ENCODE data around the gene RUNX1. TPM values are rescaled to one million over a fixed set of nuclear protein-coding genes. Genes with fewer than 3 reads are reported as not detected.

RUNX1 gene
- total and polyA plus RNA-seq, 4 experiments from 2014 or later = 6.0 to 96.3 (median 56.4) TPM

- Mint-ChIP-seq H3K27ac (peak overlapping the region; percentile 76 to 96 (median 81)), H3K36me3 (no peaks in the 10 kb centered on the region), H3K4me1 (peaks cover 84 to 98% (median 91%) of the 10 kb centered on the region in 4 donors), H3K4me3 (peak overlapping the region in 4 of 8 donors; percentile 9 to 55 (median 20)), H3K27me3 (no peaks in the 10 kb centered on the region), H3K9me3 (no peaks in the 10 kb centered on the region)
- ChIA-PET POLR2A (ENCODE audit: partially characterized antibody) (no interaction called here), CTCF (ENCODE audit: partially characterized antibody) (no interaction called here)
- Histone ChIP-seq H3K4me3 (ENCODE audit: low read length in 2 of 2) (no peak overlapping the region), H3K36me3 (ENCODE audit: insufficient read depth, low read length) (no peaks in the 10 kb centered on the region), H3K27ac (ENCODE audit: low read depth, low read length) (peak overlapping the region; percentile 19), H3K9me3 (ENCODE audit: control insufficient read depth in 1 of 2, low read length in 2 of 2) (no peaks in the 10 kb centered on the region), H3K27me3 (ENCODE audit: insufficient read depth, low read length) (no peaks in the 10 kb centered on the region), H3K4me1 (ENCODE audit: insufficient read depth, low read length) (peaks cover 98% of the 10 kb centered on the region)
- intact Hi-C loops (cut with micrococcal nuclease) = no loop called here
- DNase-seq = no peak
Measured at GRCh38 chr21:34938089-34938764, 110.9 kb downstream of the RUNX1 start.

- H3K27ac ChIP-seq (ENCODE audit: low read depth, low read length) = peak overlapping the region; percentile 73
- H3K36me3 Mint-ChIP-seq = no peaks in the 10 kb centered on the region
Measured at GRCh38 chr21:34936883-34937563, 112.1 kb downstream of the RUNX1 start.

GRCh38 chr21:34936371-34936789 is 112.7 kb downstream of the RUNX1 start:
- Histone ChIP-seq H3K9me3 (ENCODE audit: control insufficient read depth in 1 of 2, low read length in 2 of 2) (no peaks in the 10 kb centered on the region), H3K4me1 (ENCODE audit: insufficient read depth, low read length) (peaks cover 100% of the 10 kb centered on the region), H3K36me3 (ENCODE audit: insufficient read depth, low read length) (no peaks in the 10 kb centered on the region), H3K27me3 (ENCODE audit: insufficient read depth, low read length) (no peaks in the 10 kb centered on the region), H3K4me3 (ENCODE audit: low read length in 2 of 2) (no peak overlapping the region), H3K27ac (ENCODE audit: low read depth, low read length) (peak overlapping the region; percentile 73)
- H3K4me3 Mint-ChIP-seq = peak overlapping the region; percentile 32 to 87 (median 66)
- no peaks in the 10 kb centered on the region for H3K27me3 Mint-ChIP-seq
- H3K4me1 Mint-ChIP-seq = peaks cover 84 to 98% (median 92%) of the 10 kb centered on the region in 4 donors
- no peaks in the 10 kb centered on the region for H3K36me3 Mint-ChIP-seq
- peak overlapping the region; percentile 94 to 99 (median 96) for H3K27ac Mint-ChIP-seq
- intact Hi-C loops (cut with micrococcal nuclease) = no loop called here
- no peaks in the 10 kb centered on the region for H3K9me3 Mint-ChIP-seq
- ChIA-PET CTCF (ENCODE audit: partially characterized antibody) (interaction anchor here (0.7 to 3.6 kb wide), 7 partner anchors 10 to 115 kb away, joined by 3 to 15 read pairs (median 3); no protein-coding TSS in a partner anchor), POLR2A (ENCODE audit: partially characterized antibody) (interaction anchor here (0.6 to 6.1 kb wide), 22 partner anchors 11 to 285 kb away, joined by 3 to 70 read pairs (median 4); no protein-coding TSS in a partner anchor)
- peak in 4 of 5 donors; percentile 32 to 47 (median 40) for DNase-seq

More at GRCh38 chr21:34936883-34937563, 112.1 kb downstream of the RUNX1 start:
- H3K27me3 Mint-ChIP-seq = no peaks in the 10 kb centered on the region
- H3K4me1 ChIP-seq (ENCODE audit: insufficient read depth, low read length) = peaks cover 99% of the 10 kb centered on the region
- H3K27me3 ChIP-seq (ENCODE audit: insufficient read depth, low read length) = no peaks in the 10 kb centered on the region
- ChIA-PET POLR2A (ENCODE audit: partially characterized antibody) (interaction anchor here (0.6 to 6.1 kb wide), 17 partner anchors 10 to 285 kb away, joined by 3 to 70 read pairs (median 5); no protein-coding TSS in a partner anchor), CTCF (ENCODE audit: partially characterized antibody) (interaction anchor here (0.6 to 3.6 kb wide), 5 partner anchors 10 to 130 kb away, joined by 3 to 15 read pairs (median 4); no protein-coding TSS in a partner anchor)
- H3K4me3 ChIP-seq (ENCODE audit: low read length in 2 of 2) = no peak overlapping the region
- peaks cover 84 to 98% (median 91%) of the 10 kb centered on the region in 4 donors for H3K4me1 Mint-ChIP-seq
- peak overlapping the region in 7 of 8 donors; percentile 54 to 87 (median 73) for H3K4me3 Mint-ChIP-seq
- peak overlapping the region in 6 of 7 donors; percentile 94 to 99 (median 96) for H3K27ac Mint-ChIP-seq
- intact Hi-C loops (cut with micrococcal nuclease) = no loop called here
- DNase-seq = no peak
- no peaks in the 10 kb centered on the region for H3K9me3 ChIP-seq (ENCODE audit: control insufficient read depth in 1 of 2, low read length in 2 of 2)
- H3K36me3 ChIP-seq (ENCODE audit: insufficient read depth, low read length) = no peaks in the 10 kb centered on the region
- no peaks in the 10 kb centered on the region for H3K9me3 Mint-ChIP-seq

GRCh38 chr21:34935898-34936297 is 113.2 kb downstream of the RUNX1 start:
- H3K4me3 ChIP-seq (ENCODE audit: low read length in 2 of 2) = no peak overlapping the region
- intact Hi-C loops (cut with micrococcal nuclease) = loop anchor here (1.0 to 2.0 kb wide), 3 partner anchors 7 to 47 kb away; no protein-coding TSS in a partner anchor
- no peaks in the 10 kb centered on the region for H3K9me3 ChIP-seq (ENCODE audit: control insufficient read depth in 1 of 2, low read length in 2 of 2)
- H3K27ac ChIP-seq (ENCODE audit: low read depth, low read length) = peak overlapping the region; percentile 73
- peak overlapping the region; percentile 94 to 99 (median 96) for H3K27ac Mint-ChIP-seq
- no peak for DNase-seq
- peak overlapping the region in 7 of 8 donors; percentile 54 to 87 (median 73) for H3K4me3 Mint-ChIP-seq
- peaks cover 81 to 94% (median 88%) of the 10 kb centered on the region in 4 donors for H3K4me1 Mint-ChIP-seq
- H3K27me3 Mint-ChIP-seq = no peaks in the 10 kb centered on the region
- no peaks in the 10 kb centered on the region for H3K36me3 Mint-ChIP-seq
- ChIA-PET CTCF (ENCODE audit: partially characterized antibody) (interaction anchor here (0.7 to 3.6 kb wide), 8 partner anchors 11 to 116 kb away, joined by 3 to 15 read pairs (median 4); no protein-coding TSS in a partner anchor), POLR2A (ENCODE audit: partially characterized antibody) (interaction anchor here (0.8 to 6.1 kb wide), 22 partner anchors 11 to 286 kb away, joined by 3 to 70 read pairs (median 6); no protein-coding TSS in a partner anchor)
- H3K36me3 ChIP-seq (ENCODE audit: insufficient read depth, low read length) = no peaks in the 10 kb centered on the region
- peaks cover 96% of the 10 kb centered on the region for H3K4me1 ChIP-seq (ENCODE audit: insufficient read depth, low read length)
- no peaks in the 10 kb centered on the region for H3K9me3 Mint-ChIP-seq
- H3K27me3 ChIP-seq (ENCODE audit: insufficient read depth, low read length) = no peaks in the 10 kb centered on the region

GRCh38 chr21:34935452-34935851 is 113.7 kb downstream of the RUNX1 start:
- intact Hi-C loops (cut with micrococcal nuclease) = loop anchor here (1.0 to 2.0 kb wide), 3 partner anchors 8 to 47 kb away; no protein-coding TSS in a partner anchor
- Histone ChIP-seq H3K27ac (ENCODE audit: low read depth, low read length) (peak overlapping the region; percentile 73), H3K9me3 (ENCODE audit: control insufficient read depth in 1 of 2, low read length in 2 of 2) (no peaks in the 10 kb centered on the region), H3K4me3 (ENCODE audit: low read length in 2 of 2) (no peak overlapping the region), H3K4me1 (ENCODE audit: insufficient read depth, low read length) (peaks cover 96% of the 10 kb centered on the region), H3K36me3 (ENCODE audit: insufficient read depth, low read length) (no peaks in the 10 kb centered on the region), H3K27me3 (ENCODE audit: insufficient read depth, low read length) (no peaks in the 10 kb centered on the region)
- peak overlapping the region in 4 of 8 donors; percentile 75 to 87 (median 82) for H3K4me3 Mint-ChIP-seq
- H3K36me3 Mint-ChIP-seq = no peaks in the 10 kb centered on the region
- CTCF ChIA-PET (ENCODE audit: partially characterized antibody) = interaction anchor here (1.0 to 3.6 kb wide), 7 partner anchors 11 to 116 kb away, joined by 3 to 15 read pairs (median 4); no protein-coding TSS in a partner anchor
- H3K4me1 Mint-ChIP-seq = peaks cover 80 to 94% (median 87%) of the 10 kb centered on the region in 4 donors
- no peaks in the 10 kb centered on the region for H3K27me3 Mint-ChIP-seq
- no peak for DNase-seq
- POLR2A ChIA-PET (ENCODE audit: partially characterized antibody) = interaction anchor here (0.7 to 6.1 kb wide), 20 partner anchors 11 to 286 kb away, joined by 3 to 70 read pairs (median 6); no protein-coding TSS in a partner anchor
- peak overlapping the region; percentile 94 to 99 (median 96) for H3K27ac Mint-ChIP-seq
- peaks cover 0 to 1% (median 0%) of the 10 kb centered on the region in 8 donors for H3K9me3 Mint-ChIP-seq

GRCh38 chr21:34934350-34934749 is 114.8 kb downstream of the RUNX1 start:
- H3K4me1 ChIP-seq (ENCODE audit: insufficient read depth, low read length) = peaks cover 92% of the 10 kb centered on the region
- Mint-ChIP-seq H3K4me1 (peaks cover 73 to 91% (median 81%) of the 10 kb centered on the region in 4 donors), H3K27me3 (no peaks in the 10 kb centered on the region), H3K36me3 (no peaks in the 10 kb centered on the region), H3K9me3 (peaks cover 0 to 2% (median 0%) of the 10 kb centered on the region in 8 donors), H3K27ac (peak overlapping the region; percentile 94 to 99 (median 96)), H3K4me3 (peak overlapping the region; percentile 66 to 92 (median 86))
- H3K27ac ChIP-seq (ENCODE audit: low read depth, low read length) = peak overlapping the region; percentile 73
- no peaks in the 10 kb centered on the region for H3K9me3 ChIP-seq (ENCODE audit: control insufficient read depth in 1 of 2, low read length in 2 of 2)
- no peak overlapping the region for H3K4me3 ChIP-seq (ENCODE audit: low read length in 2 of 2)
- CTCF ChIA-PET (ENCODE audit: partially characterized antibody) = interaction anchor here (0.6 to 3.6 kb wide), 18 partner anchors 12 to 271 kb away, joined by 3 to 15 read pairs (median 5); no protein-coding TSS in a partner anchor
- POLR2A ChIA-PET (ENCODE audit: partially characterized antibody) = interaction anchor here (0.7 to 6.1 kb wide), 23 partner anchors 11 to 1392 kb away, joined by 3 to 70 read pairs (median 6); no protein-coding TSS in a partner anchor
- no peaks in the 10 kb centered on the region for H3K36me3 ChIP-seq (ENCODE audit: insufficient read depth, low read length)
- intact Hi-C loops (cut with micrococcal nuclease) = loop anchor here (1.0 to 2.0 kb wide), 4 partner anchors 40 to 114 kb away; no protein-coding TSS in a partner anchor
- H3K27me3 ChIP-seq (ENCODE audit: insufficient read depth, low read length) = no peaks in the 10 kb centered on the region
- DNase-seq = no peak
